ENCODE measurements around the gene DEFB110. TPM values are rescaled to one million over a fixed set of nuclear protein-coding genes. Genes with fewer than 3 reads are reported as not detected.

The DEFB110 gene
- total RNA-seq: not detected in 2 replicates

GRCh38 chr6:50021894-50022293 is at the start of gene DEFB110:
DEFB110 (minus strand) TSS chr6:50021994; CDS start chr6:50021935, 59 bp downstream.

GRCh38 chr6:50049829-50050228 is 28.0 kb upstream of the DEFB110 start, which contains the start of gene DEFB112:
DEFB112 (minus strand) TSS chr6:50049929; CDS start chr6:50049869, 60 bp downstream.

GRCh38 chr6:49969605-49970004 is 52.2 kb downstream of the DEFB110 start, which contains the start of gene DEFB113:
DEFB113 (minus strand) TSS chr6:49969625; CDS start chr6:49969625, 0 bp downstream.

Other genes starting within 250 kb of the DEFB110 start
- gene PGK2, start 234.7 kb downstream of the DEFB110 start, total RNA-seq: not detected in 2 replicates
- not detected in 2 replicates for gene CRISP1, start 155.5 kb downstream of the DEFB110 start, total RNA-seq
- gene DEFB114, start 57.8 kb downstream of the DEFB110 start, total RNA-seq: not detected in 2 replicates
- gene DEFB113, start 52.4 kb downstream of the DEFB110 start, total RNA-seq: not detected in 2 replicates
- gene DEFB112, start 27.9 kb upstream of the DEFB110 start, total RNA-seq: not detected in 2 replicates